Fibroblast of mammary gland (primary cell): Measurements from ENCODE around the gene RTP5.
"Not testable (repeated sequence)": the region's sequence is repeated elsewhere in the genome, so short reads cannot be mapped to it uniquely, and the experiment has no call there.

Source experiments
- DNase-seq: peaks from one replicate; pipeline ENCODE4 v3.0.0-alpha.2; 2010; ENCODE audit warnings: low read depth
- H3K4me3 ChIP-seq: 2 replicates; pipeline ENCODE4 v1.5.1; 2011; ENCODE audit warnings: low read depth, mild to moderate bottlenecking, low read length, moderate library complexity; ENCODE audit not compliant: control insufficient read depth
- TF ChIP-seq, protein P1 (sequence below): conservative IDR thresholded peaks from 2 replicates; pipeline ENCODE4 v1.5.1; 2011; ENCODE audit warnings: low read depth, low read length, inconsistent platforms; ENCODE audit not compliant: control insufficient read depth, insufficient read depth

RTP5 gene

DNA sequence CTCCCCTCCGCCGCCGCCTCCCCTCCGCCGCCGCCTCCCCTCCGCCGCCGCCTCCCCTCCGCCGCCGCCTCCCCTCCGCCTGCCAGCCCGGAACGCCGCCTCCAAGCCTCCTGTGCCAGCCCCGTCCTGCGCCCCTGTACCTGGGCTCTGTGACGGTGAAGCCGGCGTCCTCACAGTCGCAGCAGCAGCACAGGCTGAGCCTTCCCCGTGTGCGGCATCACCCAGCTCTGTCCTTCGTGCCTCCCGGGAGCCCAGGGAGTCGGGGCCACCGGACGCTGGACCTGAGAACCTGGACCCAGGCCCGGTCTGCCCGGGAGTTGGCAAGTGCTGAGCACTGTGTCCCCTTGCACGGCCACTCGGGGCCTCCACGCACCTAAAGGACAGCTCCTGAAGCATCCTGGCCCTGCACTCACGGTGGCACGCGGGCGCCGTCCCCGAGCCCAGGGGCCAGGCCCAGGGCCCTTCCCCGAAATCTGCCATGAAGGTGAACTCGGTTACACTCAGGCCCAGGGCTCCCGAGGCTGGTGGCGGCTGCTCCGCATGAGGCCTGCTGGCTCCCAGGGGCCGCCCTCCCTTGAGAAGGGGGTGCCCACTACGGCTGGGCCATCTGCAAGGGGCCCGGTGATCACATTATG, 32.9 kb downstream of the RTP5 start:
- no peak overlapping the region for H3K4me3 ChIP-seq
- no peak for DNase-seq

DNA sequence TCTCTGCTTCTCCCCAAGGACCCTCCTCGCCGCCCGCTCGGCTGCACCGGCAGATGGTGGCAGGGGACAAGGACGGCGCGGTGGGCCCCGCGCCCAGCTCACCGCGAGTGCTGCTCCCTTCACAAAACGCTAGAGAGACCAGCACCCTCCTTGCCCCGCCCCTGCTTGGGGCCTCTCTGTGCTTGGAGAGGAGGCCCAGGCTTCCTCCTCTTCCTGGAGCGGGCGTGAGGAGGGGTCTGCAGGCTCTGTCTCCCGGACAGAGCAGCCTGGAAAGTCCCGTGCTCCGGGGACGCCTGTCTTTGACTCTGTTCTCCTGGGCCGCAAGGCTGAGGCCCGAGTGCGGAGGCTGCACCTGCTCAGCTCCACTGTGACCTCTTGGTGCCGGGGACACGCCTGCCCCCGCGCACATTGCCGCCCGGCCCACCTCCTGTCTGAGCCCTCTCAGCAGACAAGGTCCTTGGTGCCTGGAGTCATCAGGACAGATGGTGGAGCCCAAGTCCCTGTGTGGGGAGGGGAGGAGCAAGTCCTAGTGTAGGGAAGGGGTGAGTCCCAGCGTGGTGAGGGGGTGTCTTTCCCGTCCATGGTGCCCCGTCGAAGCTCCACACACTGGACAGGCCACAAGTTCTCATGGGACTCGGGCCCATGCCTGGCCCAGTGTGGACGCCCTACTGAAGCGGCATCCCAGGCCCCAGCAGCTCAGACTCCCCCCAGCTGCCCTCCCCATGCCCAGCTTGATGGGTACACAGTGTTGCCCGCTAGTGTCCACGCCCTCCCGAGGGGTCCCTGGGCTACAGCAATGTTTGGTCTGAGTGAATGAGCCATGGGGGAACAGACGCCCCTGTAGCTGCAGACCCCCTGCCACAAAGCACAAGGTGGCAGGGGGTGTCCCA, 33.8 kb downstream of the RTP5 start:
- H3K4me3 ChIP-seq = no peak overlapping the region
- TF ChIP-seq, protein P1, sequence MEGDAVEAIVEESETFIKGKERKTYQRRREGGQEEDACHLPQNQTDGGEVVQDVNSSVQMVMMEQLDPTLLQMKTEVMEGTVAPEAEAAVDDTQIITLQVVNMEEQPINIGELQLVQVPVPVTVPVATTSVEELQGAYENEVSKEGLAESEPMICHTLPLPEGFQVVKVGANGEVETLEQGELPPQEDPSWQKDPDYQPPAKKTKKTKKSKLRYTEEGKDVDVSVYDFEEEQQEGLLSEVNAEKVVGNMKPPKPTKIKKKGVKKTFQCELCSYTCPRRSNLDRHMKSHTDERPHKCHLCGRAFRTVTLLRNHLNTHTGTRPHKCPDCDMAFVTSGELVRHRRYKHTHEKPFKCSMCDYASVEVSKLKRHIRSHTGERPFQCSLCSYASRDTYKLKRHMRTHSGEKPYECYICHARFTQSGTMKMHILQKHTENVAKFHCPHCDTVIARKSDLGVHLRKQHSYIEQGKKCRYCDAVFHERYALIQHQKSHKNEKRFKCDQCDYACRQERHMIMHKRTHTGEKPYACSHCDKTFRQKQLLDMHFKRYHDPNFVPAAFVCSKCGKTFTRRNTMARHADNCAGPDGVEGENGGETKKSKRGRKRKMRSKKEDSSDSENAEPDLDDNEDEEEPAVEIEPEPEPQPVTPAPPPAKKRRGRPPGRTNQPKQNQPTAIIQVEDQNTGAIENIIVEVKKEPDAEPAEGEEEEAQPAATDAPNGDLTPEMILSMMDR = no peak
- no peak for DNase-seq

More for the DNA sequence above, 32.9 kb downstream of the RTP5 start:
- TF ChIP-seq, protein P1 = no peak

DNA sequence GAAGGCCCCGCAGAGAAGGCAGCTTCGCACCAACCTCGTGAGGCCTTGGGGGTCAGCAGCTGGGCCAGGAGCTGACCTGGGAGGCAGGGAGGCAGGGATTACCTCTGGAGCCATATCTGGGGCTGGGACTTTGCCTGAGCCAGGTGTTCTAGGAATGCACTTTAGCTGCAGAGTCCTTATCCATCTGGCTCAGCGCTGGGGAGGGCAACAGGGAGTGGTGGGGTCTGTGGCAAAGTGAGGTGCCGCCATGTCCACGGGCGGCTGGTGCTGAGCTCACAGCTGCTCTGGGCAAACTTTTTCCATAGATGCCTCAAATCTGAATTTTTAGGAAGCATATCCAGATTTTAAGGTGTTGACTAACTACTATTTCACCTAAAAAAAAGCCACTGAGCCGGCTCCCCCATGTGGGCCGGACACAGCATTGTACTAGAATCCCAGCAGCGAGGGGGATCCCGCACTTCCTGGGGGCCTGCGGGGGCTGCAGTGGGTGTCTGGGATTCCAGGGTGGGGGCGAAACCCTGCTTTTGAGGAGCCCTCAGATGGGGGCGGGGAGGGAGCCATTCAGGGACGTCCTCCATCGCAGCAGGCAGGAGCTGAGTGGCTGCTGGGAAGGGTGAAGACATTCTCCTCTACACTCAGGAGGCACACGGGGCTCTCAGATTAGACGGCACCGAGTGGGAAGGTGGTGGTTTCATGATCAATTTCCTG, 34.6 kb downstream of the RTP5 start:
- no peak overlapping the region for H3K4me3 ChIP-seq
- DNase-seq = no peak
- TF ChIP-seq, protein P1 = no peak

DNA sequence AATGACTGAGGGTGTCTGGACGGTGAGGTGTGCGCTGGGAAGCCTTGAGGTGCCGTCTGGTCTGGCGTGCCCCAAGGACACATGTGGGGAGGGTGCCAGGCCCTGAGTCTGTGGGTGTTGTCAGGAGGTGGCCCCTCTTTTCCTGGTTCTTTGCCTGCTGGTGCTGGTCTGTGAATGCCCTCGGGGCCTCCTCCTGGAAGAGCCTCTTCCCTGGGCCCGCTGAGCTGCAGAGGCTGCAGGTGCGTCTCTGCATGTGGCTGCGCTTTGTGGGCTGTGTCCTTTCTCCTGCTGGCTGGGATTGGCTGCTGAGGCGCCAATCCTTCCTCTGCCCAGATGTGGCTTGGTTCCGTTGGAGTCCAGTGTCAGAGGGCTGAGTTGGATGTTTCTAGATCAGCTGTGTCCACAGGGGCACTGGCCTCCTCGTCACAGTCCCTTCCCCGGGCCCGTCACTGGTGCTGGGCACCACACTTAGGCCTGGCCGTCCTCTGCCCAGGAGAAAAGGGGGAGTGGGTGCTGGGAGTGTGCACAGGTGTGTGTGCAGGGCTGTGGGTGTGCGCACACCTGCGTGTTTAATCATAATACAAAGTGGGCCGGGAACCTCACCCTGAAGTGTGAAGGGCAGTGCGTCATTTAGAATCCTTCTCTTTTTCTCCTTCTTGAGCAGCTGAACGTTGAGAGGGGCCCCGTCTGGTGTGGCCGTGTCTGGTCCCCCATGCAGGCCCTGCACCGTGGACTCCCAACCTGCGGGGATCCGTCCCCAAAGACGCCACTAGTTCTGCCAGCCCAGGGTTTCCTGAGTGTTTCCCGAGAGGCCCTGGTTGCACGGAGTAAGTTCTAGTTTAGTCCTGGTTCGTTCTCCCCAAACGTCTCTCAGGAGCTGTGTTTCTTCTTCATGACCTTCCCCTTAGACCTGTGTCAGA, 35.5 kb downstream of the RTP5 start:
- H3K4me3 ChIP-seq = no peak overlapping the region
- DNase-seq = no peak

DNA sequence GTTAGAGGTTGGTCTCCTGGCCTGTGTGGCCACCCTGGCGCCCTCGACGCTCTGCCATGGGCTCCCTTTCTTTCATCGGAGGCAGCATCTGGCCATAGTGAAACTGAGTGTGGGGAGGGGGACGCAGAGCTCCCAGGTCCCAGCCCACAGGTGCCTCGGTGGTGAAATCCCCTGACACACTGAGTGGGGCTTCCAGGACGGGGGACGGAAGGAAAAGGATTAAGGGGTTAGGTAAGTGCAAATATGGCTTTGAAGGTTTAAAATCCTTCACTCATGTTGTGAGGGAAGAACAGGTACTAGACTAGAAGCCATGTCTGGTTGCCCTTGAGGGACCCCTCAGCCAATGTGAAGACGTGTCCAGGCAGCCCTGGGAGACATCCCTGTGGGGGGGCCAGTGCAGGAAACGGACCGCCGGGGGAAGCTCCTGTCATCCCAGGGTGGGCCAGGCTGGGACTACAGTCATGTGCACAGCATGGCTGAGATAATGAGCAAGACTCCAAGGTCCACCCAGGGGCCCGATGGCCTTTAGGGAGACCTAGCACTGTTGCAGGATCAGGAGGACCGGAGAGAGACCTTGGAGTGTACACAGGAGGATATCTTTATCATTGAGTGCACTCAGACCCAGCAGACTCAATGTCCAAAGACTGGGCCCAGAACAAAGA, 36.3 kb downstream of the RTP5 start:
- TF ChIP-seq, protein P1 = no peak
- H3K4me3 ChIP-seq = no peak overlapping the region
- no peak for DNase-seq

More for the DNA sequence above, 35.5 kb downstream of the RTP5 start:
- TF ChIP-seq, protein P1 = no peak

DNA sequence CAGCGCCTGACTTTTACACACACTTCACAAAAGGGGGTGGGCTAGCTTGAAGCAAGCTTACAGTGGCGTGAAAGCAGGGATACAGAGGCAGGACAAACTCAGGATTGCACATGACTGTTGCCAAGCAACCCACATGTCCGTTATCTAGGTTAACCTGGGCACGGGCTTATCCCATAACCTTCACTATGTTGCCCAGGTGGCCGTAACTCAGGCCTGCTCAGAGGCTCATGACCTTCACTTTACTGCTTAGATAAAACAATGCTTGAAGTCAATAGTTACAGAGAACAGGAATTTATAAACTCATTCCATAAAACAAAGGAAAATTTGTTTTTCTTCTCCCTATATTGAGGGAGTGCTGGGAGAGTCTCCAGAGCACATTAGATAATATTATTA, 36.8 kb downstream of the RTP5 start:
- DNase-seq, H3K4me3 ChIP-seq: not testable (repeated sequence)
